ENCODE measurements around the gene TNFAIP8L2. TPM values are rescaled to one million over a fixed set of nuclear protein-coding genes. Genes with fewer than 3 reads are reported as not detected.
"Not testable (repeated sequence)": the region's sequence is repeated elsewhere in the genome, so short reads cannot be mapped to it uniquely, and the experiment has no call there.

TNFAIP8L2 gene
- total and polyA plus RNA-seq, 2 donors: 30.0 to 32.8 TPM

GRCh38 chr1:151171190-151171589, 14.7 kb downstream of the TNFAIP8L2 start:
- Histone ChIP-seq H3K36me3 (ENCODE audit: control insufficient read depth in 2 of 2, insufficient read depth in 2 of 2, low read length in 1 of 2) (peaks cover 59 to 60% of the 10 kb centered on the region in 2 donors), H3K27me3 (ENCODE audit: control insufficient read depth in 2 of 2, insufficient read depth in 1 of 2, low read length in 1 of 2) (no peaks in the 10 kb centered on the region), H3K27ac (ENCODE audit: low read depth in 1 of 2, low read length in 1 of 2) (no peak overlapping the region), H3K4me3 (ENCODE audit: low read length in 2 of 2) (no peak overlapping the region), H3K9me3 (ENCODE audit: control insufficient read depth in 2 of 2, insufficient read depth in 1 of 2, low read length in 1 of 2) (no peaks in the 10 kb centered on the region), H3K4me1 (ENCODE audit: control insufficient read depth in 2 of 2, insufficient read depth in 2 of 2, low read length in 2 of 2) (peaks cover 9 to 10% of the 10 kb centered on the region in 2 donors)
- 98% methylated on average over 5 of the region's 5 CpGs for WGBS
- DNase-seq (ENCODE audit: low read depth in 6 of 9, low spot score in 9 of 9): no peak

GRCh38 chr1:151175041-151175741, 18.7 kb downstream of the TNFAIP8L2 start:
- Histone ChIP-seq H3K27ac (ENCODE audit: low read depth in 1 of 2, low read length in 1 of 2) (no peak overlapping the region), H3K4me1 (ENCODE audit: control insufficient read depth in 2 of 2, insufficient read depth in 2 of 2, low read length in 2 of 2) (no peaks in the 10 kb centered on the region), H3K4me3 (ENCODE audit: low read length in 2 of 2) (no peak overlapping the region), H3K9me3 (ENCODE audit: control insufficient read depth in 2 of 2, insufficient read depth in 1 of 2, low read length in 1 of 2) (no peaks in the 10 kb centered on the region), H3K36me3 (ENCODE audit: control insufficient read depth in 2 of 2, insufficient read depth in 2 of 2, low read length in 1 of 2) (peaks cover 71 to 74% of the 10 kb centered on the region in 2 donors), H3K27me3 (ENCODE audit: control insufficient read depth in 2 of 2, insufficient read depth in 1 of 2, low read length in 1 of 2) (no peaks in the 10 kb centered on the region)
- WGBS: 97% methylated on average over 6 of the region's 6 CpGs
- DNase-seq (ENCODE audit: low read depth in 6 of 9, low spot score in 9 of 9): no peak

DNA sequence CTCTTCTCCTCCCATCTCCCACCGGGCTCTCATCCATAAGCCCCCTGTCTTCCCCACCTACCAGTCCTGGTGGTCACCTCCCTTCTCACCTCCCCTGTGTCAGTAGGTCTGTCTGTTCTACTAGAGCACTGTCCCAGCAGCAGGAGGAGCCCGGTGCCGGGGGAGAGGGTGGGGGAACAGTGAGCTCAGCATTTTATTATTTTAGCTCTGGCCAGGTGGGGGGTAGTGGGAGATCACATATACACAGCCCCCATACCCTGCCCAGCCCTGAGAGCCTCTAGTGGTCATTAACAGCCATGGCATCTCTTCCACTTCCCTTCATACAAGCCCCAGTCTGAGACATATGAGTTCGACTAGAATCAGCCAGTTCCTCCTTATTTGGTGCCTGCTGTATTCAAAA, 19.4 kb downstream of the TNFAIP8L2 start, which contains the start of gene TMOD4:
TMOD4 (minus strand) TSS at position 119 of the 400 bp plus-strand sequence. CDS start 1,106 bp downstream, outside the sequence.
- peak in 1 of 9 donors; percentile 25 for DNase-seq (ENCODE audit: low read depth in 6 of 9, low spot score in 9 of 9)
- 72% methylated on average over 4 of the region's 4 CpGs for WGBS
- no peak within 1 kb of the TSS for H3K27ac ChIP-seq (ENCODE audit: low read depth in 1 of 2, low read length in 1 of 2)
- H3K36me3 ChIP-seq (ENCODE audit: control insufficient read depth in 2 of 2, insufficient read depth in 2 of 2, low read length in 1 of 2): peaks cover 70 to 74% of the 10 kb centered on the region in 2 donors
- no peak within 1 kb of the TSS for H3K4me3 ChIP-seq (ENCODE audit: low read length in 2 of 2)
- no peaks in the 10 kb centered on the region for H3K9me3 ChIP-seq (ENCODE audit: control insufficient read depth in 2 of 2, insufficient read depth in 1 of 2, low read length in 1 of 2)
- no peaks in the 10 kb centered on the region for H3K4me1 ChIP-seq (ENCODE audit: control insufficient read depth in 2 of 2, insufficient read depth in 2 of 2, low read length in 2 of 2)
- no peaks in the 10 kb centered on the region for H3K27me3 ChIP-seq (ENCODE audit: control insufficient read depth in 2 of 2, insufficient read depth in 1 of 2, low read length in 1 of 2)

GRCh38 chr1:151176514-151177045, 20.1 kb downstream of the TNFAIP8L2 start:
- peaks cover 73 to 76% of the 10 kb centered on the region in 2 donors for H3K36me3 ChIP-seq (ENCODE audit: control insufficient read depth in 2 of 2, insufficient read depth in 2 of 2, low read length in 1 of 2)
- no peak for DNase-seq (ENCODE audit: low read depth in 6 of 9, low spot score in 9 of 9)
- no peaks in the 10 kb centered on the region for H3K27me3 ChIP-seq (ENCODE audit: control insufficient read depth in 2 of 2, insufficient read depth in 1 of 2, low read length in 1 of 2)
- no peaks in the 10 kb centered on the region for H3K9me3 ChIP-seq (ENCODE audit: control insufficient read depth in 2 of 2, insufficient read depth in 1 of 2, low read length in 1 of 2)
- WGBS: 98% methylated on average over 17 of the region's 17 CpGs
- H3K4me3 ChIP-seq (ENCODE audit: low read length in 2 of 2): no peak overlapping the region
- H3K27ac ChIP-seq (ENCODE audit: low read depth in 1 of 2, low read length in 1 of 2): no peak overlapping the region
- H3K4me1 ChIP-seq (ENCODE audit: control insufficient read depth in 2 of 2, insufficient read depth in 2 of 2, low read length in 2 of 2): no peaks in the 10 kb centered on the region

DNA sequence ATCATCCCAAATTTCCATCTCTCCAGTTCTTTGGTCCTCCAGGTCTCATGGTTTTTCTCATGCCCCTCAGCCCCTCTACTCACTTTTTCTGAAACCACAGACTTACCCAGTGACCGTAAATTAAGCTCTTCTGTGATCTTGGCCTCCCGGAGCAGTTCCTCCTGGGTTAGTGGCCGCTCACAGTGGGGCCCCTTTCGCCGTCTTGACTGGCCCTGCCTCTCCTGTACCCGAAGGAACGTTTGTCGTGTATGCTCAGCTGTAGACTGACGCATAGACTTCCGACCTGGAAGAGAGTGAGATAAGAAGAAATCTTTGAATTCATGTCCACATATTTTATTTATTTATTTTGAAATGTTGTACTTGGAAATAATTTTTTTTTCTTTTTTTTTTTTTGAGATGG, 27.8 kb downstream of the TNFAIP8L2 start:
- WGBS: 98% methylated on average over 10 of the region's 10 CpGs
- Histone ChIP-seq H3K9me3 (ENCODE audit: control insufficient read depth in 2 of 2, insufficient read depth in 1 of 2, low read length in 1 of 2) (no peaks in the 10 kb centered on the region), H3K4me1 (ENCODE audit: control insufficient read depth in 2 of 2, insufficient read depth in 2 of 2, low read length in 2 of 2) (peaks cover 9 to 10% of the 10 kb centered on the region in 2 donors), H3K27ac (ENCODE audit: low read depth in 1 of 2, low read length in 1 of 2) (no peak overlapping the region), H3K36me3 (ENCODE audit: control insufficient read depth in 2 of 2, insufficient read depth in 2 of 2, low read length in 1 of 2) (peaks cover 42 to 59% of the 10 kb centered on the region in 2 donors), H3K4me3 (ENCODE audit: low read length in 2 of 2) (no peak overlapping the region), H3K27me3 (ENCODE audit: control insufficient read depth in 2 of 2, insufficient read depth in 1 of 2, low read length in 1 of 2) (no peaks in the 10 kb centered on the region)
- no peak for DNase-seq (ENCODE audit: low read depth in 6 of 9, low spot score in 9 of 9)

- Histone ChIP-seq H3K9me3 (ENCODE audit: control insufficient read depth in 2 of 2, insufficient read depth in 1 of 2, low read length in 1 of 2) (no peaks in the 10 kb centered on the region), H3K27me3 (ENCODE audit: control insufficient read depth in 2 of 2, insufficient read depth in 1 of 2, low read length in 1 of 2) (no peaks in the 10 kb centered on the region), H3K4me1 (ENCODE audit: control insufficient read depth in 2 of 2, insufficient read depth in 2 of 2, low read length in 2 of 2) (peaks cover 10 to 16% of the 10 kb centered on the region in 2 donors), H3K27ac (ENCODE audit: low read depth in 1 of 2, low read length in 1 of 2) (no peak overlapping the region), H3K4me3 (ENCODE audit: low read length in 2 of 2) (no peak overlapping the region), H3K36me3 (ENCODE audit: control insufficient read depth in 2 of 2, insufficient read depth in 2 of 2, low read length in 1 of 2) (peaks cover 19 to 33% of the 10 kb centered on the region in 2 donors)
- DNase-seq (ENCODE audit: low read depth in 6 of 9, low spot score in 9 of 9): no peak
- WGBS: 100% methylated on average over 1 of the region's 1 CpG
Observed at GRCh38 chr1:151187205-151187604, 30.8 kb downstream of the TNFAIP8L2 start.

DNA sequence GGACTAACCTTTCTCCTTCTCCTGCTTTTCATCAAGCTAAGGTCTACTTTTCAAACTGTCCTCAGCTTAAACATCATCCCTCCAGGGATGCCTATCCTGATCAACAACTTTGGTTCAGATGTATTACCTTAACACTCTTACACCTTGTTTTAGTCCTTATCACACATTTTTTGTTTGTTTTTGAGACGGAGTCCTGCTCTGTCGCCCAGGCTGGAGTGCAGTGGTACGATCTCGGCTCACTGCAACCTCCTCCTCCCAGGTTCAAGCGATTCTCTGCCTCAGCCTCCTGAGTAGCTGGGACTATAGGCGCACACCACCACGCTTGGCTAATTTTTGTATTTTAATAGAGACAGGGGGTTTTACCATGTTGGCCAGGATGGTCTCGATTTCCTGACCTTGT, 32.2 kb downstream of the TNFAIP8L2 start:
- WGBS: 93% methylated on average over 8 of the region's 8 CpGs
- H3K27ac ChIP-seq (ENCODE audit: low read depth in 1 of 2, low read length in 1 of 2); H3K9me3 ChIP-seq (ENCODE audit: control insufficient read depth in 2 of 2, insufficient read depth in 1 of 2, low read length in 1 of 2); DNase-seq (ENCODE audit: low read depth in 6 of 9, low spot score in 9 of 9); H3K27me3 ChIP-seq (ENCODE audit: control insufficient read depth in 2 of 2, insufficient read depth in 1 of 2, low read length in 1 of 2): not testable (repeated sequence)
- peak overlapping the region; percentile 51 to 83 for H3K4me3 ChIP-seq (ENCODE audit: low read length in 2 of 2)
- H3K4me1 ChIP-seq (ENCODE audit: control insufficient read depth in 2 of 2, insufficient read depth in 2 of 2, low read length in 2 of 2): peaks cover 10 to 16% of the 10 kb centered on the region in 2 donors
- peaks cover 14 to 20% of the 10 kb centered on the region in 2 donors for H3K36me3 ChIP-seq (ENCODE audit: control insufficient read depth in 2 of 2, insufficient read depth in 2 of 2, low read length in 1 of 2)

GRCh38 chr1:151189637-151190445, 33.4 kb downstream of the TNFAIP8L2 start, which contains the start of gene VPS72:
VPS72 (minus strand) TSS chr1:151190197; CDS start chr1:151190121, 76 bp downstream.
- DNase-seq (ENCODE audit: low read depth in 6 of 9, low spot score in 9 of 9): peak; percentile 79 to 95 (median 88)
- WGBS: under 1% methylated on average over 42 of the region's 42 CpGs
- Histone ChIP-seq H3K27ac (ENCODE audit: low read depth in 1 of 2, low read length in 1 of 2) (peak within 1 kb of the TSS; percentile 77 to 91), H3K27me3 (ENCODE audit: control insufficient read depth in 2 of 2, insufficient read depth in 1 of 2, low read length in 1 of 2) (peaks cover 2 to 5% of the 10 kb centered on the region in 2 donors), H3K9me3 (ENCODE audit: control insufficient read depth in 2 of 2, insufficient read depth in 1 of 2, low read length in 1 of 2) (no peaks in the 10 kb centered on the region), H3K4me3 (ENCODE audit: low read length in 2 of 2) (peak within 1 kb of the TSS; percentile 51 to 83), H3K36me3 (ENCODE audit: control insufficient read depth in 2 of 2, insufficient read depth in 2 of 2, low read length in 1 of 2) (peaks cover 9 to 11% of the 10 kb centered on the region in 2 donors), H3K4me1 (ENCODE audit: control insufficient read depth in 2 of 2, insufficient read depth in 2 of 2, low read length in 2 of 2) (peaks cover 10 to 16% of the 10 kb centered on the region in 2 donors)

Measured in thymus (tissue), 11 donors.